GM12878 (cell line): ENCODE data around the gene TMEM135.
"Not testable (repeated sequence)": the region's sequence is repeated elsewhere in the genome, so short reads cannot be mapped to it uniquely, and the experiment has no call there.

Source experiments
- ASH2L ChIP-seq: fragments of 300-600, 200-600 bp; sonication (generic); IDR thresholded peaks from 2 replicates; pipeline ENCODE4 v1.6.1; 2017; ENCODE audit warnings: low read depth, mild to moderate bottlenecking, borderline replicate concordance
- HDAC2 ChIP-seq: fragments of 200-600 bp; sonication (generic); IDR thresholded peaks from 2 replicates; pipeline ENCODE4 v1.6.1; 2017
- MTA2 ChIP-seq: fragments of 450-650 bp; IDR thresholded peaks from 2 replicates; pipeline ENCODE4 v1.6.1; 2016; ENCODE audit warnings: low read depth, mild to moderate bottlenecking, moderate library complexity
- NFXL1 ChIP-seq: fragments of 450-650 bp; IDR thresholded peaks from 2 replicates; pipeline ENCODE4 v1.6.1; 2017; ENCODE audit warnings: antibody characterized with exemption, mild to moderate bottlenecking, borderline replicate concordance
- POLR2A ChIP-seq: IDR thresholded peaks from 2 replicates; pipeline ENCODE4 v1.6.1; 2011; ENCODE audit warnings: low read depth, mild to moderate bottlenecking, low read length
- POLR2AphosphoS5 ChIP-seq: IDR thresholded peaks from 2 replicates; pipeline ENCODE4 v1.6.1; 2011; ENCODE audit warnings: mild to moderate bottlenecking, low read length, inconsistent platforms
- STAT1 ChIP-seq: fragments of 450-650 bp; conservative IDR thresholded peaks from 2 replicates; pipeline ENCODE4 v1.6.1; 2014; ENCODE audit warnings: antibody characterized with exemption, mild to moderate bottlenecking
- TF ChIP-seq, protein P1 (sequence below), 3 experiments: IDR thresholded peaks in 2 of 3; conservative IDR thresholded peaks in 1 of 3; 2 replicates each; pipeline ENCODE4 v1.5.1; 2011; ENCODE audit warnings: low read depth in 3 of 3, low read length in 3 of 3, mild to moderate bottlenecking in 3 of 3, control low read depth in 2 of 3, moderate library complexity in 2 of 3, inconsistent platforms in 1 of 3, mixed read lengths in 1 of 3; ENCODE audit not compliant: control insufficient read depth in 2 of 3, insufficient read depth in 1 of 3; ENCODE audit errors: extremely low read depth in 1 of 3
- TF ChIP-seq, protein P2 (sequence below): fragments of 450-650 bp; IDR thresholded peaks from 2 replicates; pipeline ENCODE4 v1.6.1; 2017; ENCODE audit warnings: antibody characterized with exemption, mild to moderate bottlenecking, moderate library complexity

DNA sequence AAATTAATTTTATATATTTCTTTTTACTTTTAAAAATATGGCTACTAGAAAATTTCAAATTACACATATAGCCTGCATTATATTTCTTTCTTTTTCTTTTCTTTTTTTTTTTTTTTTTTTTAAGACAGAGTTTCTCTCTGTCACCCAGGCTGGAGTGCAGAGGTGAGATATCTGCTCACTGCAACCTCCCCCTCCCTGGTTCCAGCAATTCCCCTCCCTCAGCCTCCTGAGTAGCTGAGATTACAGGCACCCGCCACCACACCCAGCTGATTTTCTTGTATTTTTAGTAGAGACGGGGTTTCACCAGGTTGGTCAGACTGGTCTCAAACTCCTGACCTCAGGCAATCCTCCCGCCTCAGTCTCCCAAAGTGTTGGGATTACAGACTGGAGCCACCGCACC lies 234.2 kb downstream of the TMEM135 start:
- TF ChIP-seq STAT1, ASH2L, NFXL1, MTA2, POLR2AphosphoS5, POLR2A, HDAC2: not testable (repeated sequence)
- TF ChIP-seq, protein P1, sequence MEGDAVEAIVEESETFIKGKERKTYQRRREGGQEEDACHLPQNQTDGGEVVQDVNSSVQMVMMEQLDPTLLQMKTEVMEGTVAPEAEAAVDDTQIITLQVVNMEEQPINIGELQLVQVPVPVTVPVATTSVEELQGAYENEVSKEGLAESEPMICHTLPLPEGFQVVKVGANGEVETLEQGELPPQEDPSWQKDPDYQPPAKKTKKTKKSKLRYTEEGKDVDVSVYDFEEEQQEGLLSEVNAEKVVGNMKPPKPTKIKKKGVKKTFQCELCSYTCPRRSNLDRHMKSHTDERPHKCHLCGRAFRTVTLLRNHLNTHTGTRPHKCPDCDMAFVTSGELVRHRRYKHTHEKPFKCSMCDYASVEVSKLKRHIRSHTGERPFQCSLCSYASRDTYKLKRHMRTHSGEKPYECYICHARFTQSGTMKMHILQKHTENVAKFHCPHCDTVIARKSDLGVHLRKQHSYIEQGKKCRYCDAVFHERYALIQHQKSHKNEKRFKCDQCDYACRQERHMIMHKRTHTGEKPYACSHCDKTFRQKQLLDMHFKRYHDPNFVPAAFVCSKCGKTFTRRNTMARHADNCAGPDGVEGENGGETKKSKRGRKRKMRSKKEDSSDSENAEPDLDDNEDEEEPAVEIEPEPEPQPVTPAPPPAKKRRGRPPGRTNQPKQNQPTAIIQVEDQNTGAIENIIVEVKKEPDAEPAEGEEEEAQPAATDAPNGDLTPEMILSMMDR (IDR thresholded peaks at IDR 0.05 in 2 of 3, conservative IDR thresholded peaks at IDR 0.05 in 1 of 3; ENCODE audit: control insufficient read depth in 2 of 3, extremely low read depth in 1 of 3, insufficient read depth in 1 of 3, low read depth in 3 of 3, low read length in 3 of 3), result not testable (repeated sequence)
- TF ChIP-seq, protein P2, sequence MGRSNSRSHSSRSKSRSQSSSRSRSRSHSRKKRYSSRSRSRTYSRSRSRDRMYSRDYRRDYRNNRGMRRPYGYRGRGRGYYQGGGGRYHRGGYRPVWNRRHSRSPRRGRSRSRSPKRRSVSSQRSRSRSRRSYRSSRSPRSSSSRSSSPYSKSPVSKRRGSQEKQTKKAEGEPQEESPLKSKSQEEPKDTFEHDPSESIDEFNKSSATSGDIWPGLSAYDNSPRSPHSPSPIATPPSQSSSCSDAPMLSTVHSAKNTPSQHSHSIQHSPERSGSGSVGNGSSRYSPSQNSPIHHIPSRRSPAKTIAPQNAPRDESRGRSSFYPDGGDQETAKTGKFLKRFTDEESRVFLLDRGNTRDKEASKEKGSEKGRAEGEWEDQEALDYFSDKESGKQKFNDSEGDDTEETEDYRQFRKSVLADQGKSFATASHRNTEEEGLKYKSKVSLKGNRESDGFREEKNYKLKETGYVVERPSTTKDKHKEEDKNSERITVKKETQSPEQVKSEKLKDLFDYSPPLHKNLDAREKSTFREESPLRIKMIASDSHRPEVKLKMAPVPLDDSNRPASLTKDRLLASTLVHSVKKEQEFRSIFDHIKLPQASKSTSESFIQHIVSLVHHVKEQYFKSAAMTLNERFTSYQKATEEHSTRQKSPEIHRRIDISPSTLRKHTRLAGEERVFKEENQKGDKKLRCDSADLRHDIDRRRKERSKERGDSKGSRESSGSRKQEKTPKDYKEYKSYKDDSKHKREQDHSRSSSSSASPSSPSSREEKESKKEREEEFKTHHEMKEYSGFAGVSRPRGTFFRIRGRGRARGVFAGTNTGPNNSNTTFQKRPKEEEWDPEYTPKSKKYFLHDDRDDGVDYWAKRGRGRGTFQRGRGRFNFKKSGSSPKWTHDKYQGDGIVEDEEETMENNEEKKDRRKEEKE, result not testable (repeated sequence)
